ENCODE measurements around the gene FMO1. TPM values are rescaled to one million over a fixed set of nuclear protein-coding genes. Genes with fewer than 3 reads are reported as not detected.
"Not testable (repeated sequence)": the region's sequence is repeated elsewhere in the genome, so short reads cannot be mapped to it uniquely, and the experiment has no call there.

Gene FMO1
- total RNA-seq, 1 experiment from 2014 or later, result 83.8 TPM

GRCh38 chr1:171226747-171227370, 21.4 kb upstream of the FMO1 start:
- in situ Hi-C loops (cut with HindIII; ENCODE audit: low sequenced_read_pairs), result no loop called here
- DNase-seq (ENCODE audit: low spot score), result peak; percentile 50

- in situ Hi-C loops (cut with HindIII; ENCODE audit: low sequenced_read_pairs), result no loop called here
- no peak for DNase-seq (ENCODE audit: low spot score)
These were observed 17.0 kb upstream of the FMO1 start for GRCh38 chr1:171231326-171231725.

GRCh38 chr1:171233183-171233582, 15.1 kb upstream of the FMO1 start:
- in situ Hi-C loops (cut with HindIII; ENCODE audit: low sequenced_read_pairs), result no loop called here
- no peak for DNase-seq (ENCODE audit: low spot score)

- in situ Hi-C loops (cut with HindIII; ENCODE audit: low sequenced_read_pairs); DNase-seq (ENCODE audit: low spot score): not testable (repeated sequence)
These were observed 12.1 kb upstream of the FMO1 start for GRCh38 chr1:171236231-171236630.

GRCh38 chr1:171243878-171244277, 4.4 kb upstream of the FMO1 start:
- in situ Hi-C loops (cut with HindIII; ENCODE audit: low sequenced_read_pairs), result no loop called here

GRCh38 chr1:171245458-171246064, 2.7 kb upstream of the FMO1 start:
- DNase-seq (ENCODE audit: low spot score), result peak; percentile 46
- in situ Hi-C loops (cut with HindIII; ENCODE audit: low sequenced_read_pairs), result no loop called here

More at GRCh38 chr1:171243878-171244277, 4.4 kb upstream of the FMO1 start:
- DNase-seq (ENCODE audit: low spot score), result no peak

- in situ Hi-C loops (cut with HindIII; ENCODE audit: low sequenced_read_pairs), result no loop called here
- no peak for DNase-seq (ENCODE audit: low spot score)
These were observed 793 bp upstream of the FMO1 start for GRCh38 chr1:171247501-171247900.

GRCh38 chr1:171248841-171249240, 547 bp downstream of the FMO1 start:
- in situ Hi-C loops (cut with HindIII; ENCODE audit: low sequenced_read_pairs), result no loop called here
- DNase-seq (ENCODE audit: low spot score), result no peak

- DNase-seq (ENCODE audit: low spot score), result no peak
- in situ Hi-C loops (cut with HindIII; ENCODE audit: low sequenced_read_pairs), result no loop called here
These were observed 2.0 kb downstream of the FMO1 start for GRCh38 chr1:171250263-171250662.

- no peak for DNase-seq (ENCODE audit: low spot score)
These were observed 3.0 kb downstream of the FMO1 start for GRCh38 chr1:171251042-171251951.

GRCh38 chr1:171251952-171252300, 3.6 kb downstream of the FMO1 start:
- DNase-seq (ENCODE audit: low spot score), result no peak
- in situ Hi-C loops (cut with HindIII; ENCODE audit: low sequenced_read_pairs), result no loop called here

More at GRCh38 chr1:171251042-171251951, 3.0 kb downstream of the FMO1 start:
- in situ Hi-C loops (cut with HindIII; ENCODE audit: low sequenced_read_pairs), result no loop called here

- in situ Hi-C loops (cut with HindIII; ENCODE audit: low sequenced_read_pairs), result no loop called here
- no peak for DNase-seq (ENCODE audit: low spot score)
These were observed 4.2 kb downstream of the FMO1 start for GRCh38 chr1:171252482-171252881.

GRCh38 chr1:171254859-171255258, 6.6 kb downstream of the FMO1 start:
- DNase-seq (ENCODE audit: low spot score), result no peak
- in situ Hi-C loops (cut with HindIII; ENCODE audit: low sequenced_read_pairs), result no loop called here

- no peak for DNase-seq (ENCODE audit: low spot score)
These were observed 8.8 kb downstream of the FMO1 start for GRCh38 chr1:171256940-171257606.

GRCh38 chr1:171257607-171258076, 9.3 kb downstream of the FMO1 start:
- no peak for DNase-seq (ENCODE audit: low spot score)
- in situ Hi-C loops (cut with HindIII; ENCODE audit: low sequenced_read_pairs), result no loop called here

More at GRCh38 chr1:171256940-171257606, 8.8 kb downstream of the FMO1 start:
- in situ Hi-C loops (cut with HindIII; ENCODE audit: low sequenced_read_pairs), result no loop called here

GRCh38 chr1:171258429-171258828, 10.1 kb downstream of the FMO1 start:
- in situ Hi-C loops (cut with HindIII; ENCODE audit: low sequenced_read_pairs), result no loop called here
- no peak for DNase-seq (ENCODE audit: low spot score)

- DNase-seq (ENCODE audit: low spot score), result no peak
- in situ Hi-C loops (cut with HindIII; ENCODE audit: low sequenced_read_pairs), result no loop called here
These were observed 10.6 kb downstream of the FMO1 start for GRCh38 chr1:171258943-171259342.

- DNase-seq (ENCODE audit: low spot score), result no peak
- in situ Hi-C loops (cut with HindIII; ENCODE audit: low sequenced_read_pairs), result no loop called here
These were observed 13.0 kb downstream of the FMO1 start for GRCh38 chr1:171261336-171261735.

- in situ Hi-C loops (cut with HindIII; ENCODE audit: low sequenced_read_pairs), result no loop called here
These were observed 15.6 kb downstream of the FMO1 start for GRCh38 chr1:171263901-171264300.

More at GRCh38 chr1:171263901-171264300, 15.6 kb downstream of the FMO1 start:
- DNase-seq (ENCODE audit: low spot score), result no peak
